Neural progenitor cell (in vitro differentiated cells): ENCODE measurements around the gene TMEM121. TPM values are rescaled to one million over a fixed set of nuclear protein-coding genes. Genes with fewer than 3 reads are reported as not detected.

Experiments used
- DNase-seq: peaks from one replicate; pipeline ENCODE4 v3.0.0-alpha.2; 2016; ENCODE audit warnings: low spot score
- H2AFZ ChIP-seq: fragments of 200-600 bp; sonication (generic); replicated peaks from 2 replicates; pipeline ENCODE4 v1.6.1; 2016; ENCODE audit warnings: antibody characterized with exemption
- H3F3A ChIP-seq: fragments of 200-600 bp; sonication (generic); 2 replicates; pipeline ENCODE4 v1.6.1; 2016; ENCODE audit warnings: antibody characterized with exemption, low read depth
- H3K27ac ChIP-seq: fragments of 200-600 bp; sonication (generic); 2 replicates; pipeline ENCODE4 v1.5.1; 2016; ENCODE audit warnings: mild to moderate bottlenecking
- H3K27me3 ChIP-seq: fragments of 200-600 bp; sonication (generic); 2 replicates; pipeline ENCODE4 v1.6.1; 2016; ENCODE audit warnings: mild to moderate bottlenecking, moderate library complexity
- H3K36me3 ChIP-seq: fragments of 200-600 bp; sonication (generic); 2 replicates; pipeline ENCODE4 v1.5.1; 2016
- H3K4me1 ChIP-seq: fragments of 200-600 bp; sonication (generic); 2 replicates; pipeline ENCODE4 v1.6.1; 2016; ENCODE audit warnings: mixed run types
- H3K4me2 ChIP-seq: fragments of 200-600 bp; sonication (generic); 2 replicates; pipeline ENCODE4 v1.6.1; 2016
- H3K4me3 ChIP-seq: fragments of 200-600 bp; sonication (generic); 2 replicates; pipeline ENCODE4 v1.5.1; 2016
- H3K79me2 ChIP-seq: fragments of 200-600 bp; sonication (generic); 2 replicates; pipeline ENCODE4 v1.6.1; 2016; ENCODE audit warnings: low read depth
- H3K9ac ChIP-seq: fragments of 200-600 bp; sonication (generic); 2 replicates; pipeline ENCODE4 v1.6.1; 2016
- H3K9me3 ChIP-seq: fragments of 200-600 bp; sonication (generic); 2 replicates; pipeline ENCODE4 v1.5.1; 2016; ENCODE audit warnings: low read depth
- H4K20me1 ChIP-seq: fragments of 200-600 bp; sonication (generic); 2 replicates; pipeline ENCODE4 v1.6.1; 2016; ENCODE audit warnings: low read depth
- H3K27ac Mint-ChIP-seq: 3 replicates; pipeline ENCODE4 v1.8.0; 2021; ENCODE audit warnings: mixed read lengths
- H3K27me3 Mint-ChIP-seq: 2 replicates; pipeline ENCODE4 v1.8.0; 2022; ENCODE audit warnings: low read depth, mild to moderate bottlenecking, inconsistent platforms, moderate library complexity, mixed read lengths; ENCODE audit not compliant: insufficient read depth
- H3K36me3 Mint-ChIP-seq: 3 replicates; pipeline ENCODE4 v1.8.0; 2021; ENCODE audit warnings: mixed read lengths
- H3K4me1 Mint-ChIP-seq: 3 replicates; pipeline ENCODE4 v1.8.0; 2021; ENCODE audit warnings: mixed read lengths
- H3K4me3 Mint-ChIP-seq: 3 replicates; pipeline ENCODE4 v1.8.0; 2021; ENCODE audit warnings: mild to moderate bottlenecking, moderate library complexity, mixed read lengths
- H3K9me3 Mint-ChIP-seq: 3 replicates; pipeline ENCODE4 v1.8.0; 2020; ENCODE audit warnings: mixed read lengths
- EZH2 ChIP-seq: fragments of 200-600 bp; sonication (generic); IDR thresholded peaks from 2 replicates; pipeline ENCODE4 v1.6.1; 2017; ENCODE audit warnings: antibody characterized with exemption, mild to moderate bottlenecking, moderate library complexity
- EZH2phosphoT487 ChIP-seq: fragments of 200-600 bp; sonication (generic); IDR thresholded peaks from 2 replicates; pipeline ENCODE4 v1.6.1; 2017; ENCODE audit warnings: antibody characterized with exemption
- total RNA-seq: library from RNA; depleted of rRNA; stranded (reverse); fragments of >200 nt; gene quantifications from 2 replicates; pipeline ENCODE4 v1.2.3, GENCODE V29; 2015; ENCODE audit warnings: low replicate concordance
- TF ChIP-seq, protein P1 (sequence below): fragments of 200-600 bp; sonication (generic); IDR thresholded peaks from 2 replicates; pipeline ENCODE4 v1.5.1; 2017; ENCODE audit warnings: antibody characterized with exemption, mild to moderate bottlenecking

TMEM121 gene
- total RNA-seq, 1 donor from 2014 or later: 0.90 TPM

DNA sequence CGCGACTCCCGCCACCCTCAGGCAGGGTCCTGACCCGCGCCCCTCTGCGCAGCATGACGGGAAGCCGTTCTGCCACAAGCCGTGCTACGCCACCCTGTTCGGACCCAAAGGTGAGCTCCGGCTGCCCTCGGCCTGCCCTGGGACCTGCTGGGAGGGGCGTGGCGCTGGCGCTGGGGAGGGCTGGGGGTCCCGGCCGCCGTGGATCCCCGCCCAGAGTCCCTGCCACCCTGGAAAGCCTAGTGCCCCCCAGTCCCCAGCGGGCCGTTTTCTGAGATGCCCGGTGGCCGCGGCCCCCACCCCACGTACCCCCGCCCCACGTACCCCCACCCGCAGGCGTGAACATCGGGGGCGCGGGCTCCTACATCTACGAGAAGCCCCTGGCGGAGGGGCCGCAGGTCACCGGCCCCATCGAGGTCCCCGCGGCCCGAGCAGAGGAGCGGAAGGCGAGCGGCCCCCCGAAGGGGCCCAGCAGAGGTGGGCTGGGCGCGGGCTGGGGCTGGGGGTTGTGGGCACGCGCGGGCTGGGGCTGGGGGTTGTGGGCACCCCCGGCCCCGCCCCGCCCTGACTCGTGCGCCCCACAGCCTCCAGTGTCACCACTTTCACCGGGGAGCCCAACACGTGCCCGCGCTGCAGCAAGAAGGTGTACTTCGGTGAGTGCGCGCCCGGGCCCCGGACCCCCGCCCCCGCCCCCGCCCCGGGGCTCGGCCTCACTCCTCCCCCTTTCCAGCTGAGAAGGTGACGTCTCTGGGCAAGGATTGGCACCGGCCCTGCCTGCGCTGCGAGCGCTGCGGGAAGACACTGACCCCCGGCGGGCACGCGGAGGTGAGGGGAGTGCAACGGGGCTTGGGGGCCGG is 47.8 kb upstream of the TMEM121 start:
- H3K36me3 ChIP-seq: no peaks in the 10 kb centered on the region
- Mint-ChIP-seq H3K4me1 (peaks cover 36% of the 10 kb centered on the region), H3K27me3 (peaks cover 12% of the 10 kb centered on the region), H3K4me3 (no peak overlapping the region), H3K9me3 (no peaks in the 10 kb centered on the region), H3K27ac (no peak overlapping the region), H3K36me3 (no peaks in the 10 kb centered on the region)
- peak; percentile 52 for DNase-seq
- TF ChIP-seq, protein P1, sequence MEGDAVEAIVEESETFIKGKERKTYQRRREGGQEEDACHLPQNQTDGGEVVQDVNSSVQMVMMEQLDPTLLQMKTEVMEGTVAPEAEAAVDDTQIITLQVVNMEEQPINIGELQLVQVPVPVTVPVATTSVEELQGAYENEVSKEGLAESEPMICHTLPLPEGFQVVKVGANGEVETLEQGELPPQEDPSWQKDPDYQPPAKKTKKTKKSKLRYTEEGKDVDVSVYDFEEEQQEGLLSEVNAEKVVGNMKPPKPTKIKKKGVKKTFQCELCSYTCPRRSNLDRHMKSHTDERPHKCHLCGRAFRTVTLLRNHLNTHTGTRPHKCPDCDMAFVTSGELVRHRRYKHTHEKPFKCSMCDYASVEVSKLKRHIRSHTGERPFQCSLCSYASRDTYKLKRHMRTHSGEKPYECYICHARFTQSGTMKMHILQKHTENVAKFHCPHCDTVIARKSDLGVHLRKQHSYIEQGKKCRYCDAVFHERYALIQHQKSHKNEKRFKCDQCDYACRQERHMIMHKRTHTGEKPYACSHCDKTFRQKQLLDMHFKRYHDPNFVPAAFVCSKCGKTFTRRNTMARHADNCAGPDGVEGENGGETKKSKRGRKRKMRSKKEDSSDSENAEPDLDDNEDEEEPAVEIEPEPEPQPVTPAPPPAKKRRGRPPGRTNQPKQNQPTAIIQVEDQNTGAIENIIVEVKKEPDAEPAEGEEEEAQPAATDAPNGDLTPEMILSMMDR: no peak
- TF ChIP-seq EZH2 (peak; percentile 66), EZH2phosphoT487 (peak; percentile 4)
- H4K20me1 ChIP-seq: peaks cover 50% of the 10 kb centered on the region
- peak overlapping the region; percentile 74 for H3K4me2 ChIP-seq
- no peaks in the 10 kb centered on the region for H3K79me2 ChIP-seq
- H2AFZ ChIP-seq: no peak overlapping the region
- H3K9me3 ChIP-seq: no peaks in the 10 kb centered on the region
- no peak overlapping the region for H3K9ac ChIP-seq
- peaks cover 89% of the 10 kb centered on the region for H3K27me3 ChIP-seq
- peak overlapping the region; percentile 29 for H3K4me3 ChIP-seq
- no peak overlapping the region for H3K27ac ChIP-seq
- H3K4me1 ChIP-seq: peaks cover 38% of the 10 kb centered on the region
- H3F3A ChIP-seq: peaks cover 26% of the 10 kb centered on the region

DNA sequence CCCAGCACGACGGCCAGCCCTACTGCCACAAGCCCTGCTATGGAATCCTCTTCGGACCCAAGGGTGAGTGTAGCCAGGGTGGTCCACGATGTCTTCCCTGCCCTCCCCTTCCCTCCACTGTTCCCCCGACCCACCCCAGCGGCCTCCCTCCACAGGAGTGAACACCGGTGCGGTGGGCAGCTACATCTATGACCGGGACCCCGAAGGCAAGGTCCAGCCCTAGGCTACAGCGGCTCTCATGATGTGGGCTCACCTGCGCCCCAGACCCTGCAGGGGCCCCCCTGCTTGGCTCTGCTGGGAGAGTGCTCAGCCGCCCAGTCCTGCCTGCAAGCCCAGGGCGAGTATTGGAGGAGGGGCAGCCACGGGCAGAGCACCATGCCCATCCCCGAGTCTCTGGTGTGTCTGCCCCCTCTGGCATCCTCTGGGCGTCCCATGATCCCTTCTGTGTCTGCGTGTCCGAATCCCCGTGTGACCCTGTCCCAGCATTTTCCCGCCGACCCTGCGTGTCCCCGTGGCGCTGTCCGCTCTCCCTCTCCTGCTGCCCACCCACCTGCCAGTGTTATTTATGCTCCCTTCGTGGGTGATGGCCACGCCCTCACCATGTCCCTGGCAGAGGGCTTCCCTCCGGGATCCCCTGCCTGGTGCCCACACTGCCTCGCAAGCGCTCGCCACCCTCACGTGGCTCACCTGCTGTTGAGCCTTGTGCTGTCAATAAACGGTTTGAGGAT is 46.8 kb upstream of the TMEM121 start:
- Mint-ChIP-seq H3K27me3 (peaks cover 12% of the 10 kb centered on the region), H3K9me3 (no peaks in the 10 kb centered on the region), H3K4me1 (peaks cover 42% of the 10 kb centered on the region), H3K36me3 (no peaks in the 10 kb centered on the region), H3K4me3 (no peak overlapping the region), H3K27ac (no peak overlapping the region)
- Histone ChIP-seq H3K4me3 (peak overlapping the region; percentile 29), H3K27me3 (peaks cover 93% of the 10 kb centered on the region), H3F3A (peaks cover 22% of the 10 kb centered on the region), H3K9me3 (no peaks in the 10 kb centered on the region), H3K36me3 (no peaks in the 10 kb centered on the region), H3K4me2 (peak overlapping the region; percentile 74), H3K27ac (no peak overlapping the region), H3K9ac (no peak overlapping the region), H3K4me1 (peaks cover 46% of the 10 kb centered on the region), H3K79me2 (no peaks in the 10 kb centered on the region), H2AFZ (no peak overlapping the region), H4K20me1 (peaks cover 49% of the 10 kb centered on the region)
- TF ChIP-seq EZH2: peak; percentile 63
- TF ChIP-seq, protein P1: no peak
- TF ChIP-seq EZH2phosphoT487: peak; percentile 33
- DNase-seq: no peak

DNA sequence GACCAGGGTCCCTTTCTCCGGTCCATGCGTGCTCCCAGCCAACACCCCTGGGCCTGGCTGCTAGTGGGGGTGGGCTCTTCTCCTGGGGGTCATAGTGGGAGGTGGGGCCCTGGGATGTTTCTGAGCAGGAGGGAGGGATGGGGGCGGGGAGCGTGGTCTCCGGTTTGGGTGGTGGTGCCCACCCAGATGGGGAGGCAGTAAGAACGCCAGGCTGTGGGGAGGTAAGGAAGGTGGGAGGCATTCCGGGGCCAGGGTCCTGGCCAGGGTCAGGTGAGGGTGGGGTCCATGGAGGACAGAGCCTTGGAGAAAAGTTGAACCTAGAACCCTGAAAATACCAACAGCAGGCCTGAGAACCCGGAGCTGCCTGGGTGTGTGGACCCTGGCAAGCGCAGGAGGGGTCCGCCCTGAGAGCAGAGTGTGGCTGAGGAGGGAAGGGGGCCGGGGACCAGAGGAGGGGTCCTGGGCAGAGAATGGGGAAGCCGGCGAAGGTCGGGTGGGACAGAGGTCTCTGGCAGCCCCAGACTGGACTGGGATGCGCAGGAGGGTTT is 46.1 kb upstream of the TMEM121 start:
- H3K4me1 ChIP-seq: peaks cover 40% of the 10 kb centered on the region
- H3K36me3 ChIP-seq: no peaks in the 10 kb centered on the region
- Mint-ChIP-seq H3K36me3 (no peaks in the 10 kb centered on the region), H3K27ac (no peak overlapping the region), H3K4me3 (no peak overlapping the region), H3K4me1 (peaks cover 43% of the 10 kb centered on the region), H3K27me3 (peaks cover 12% of the 10 kb centered on the region), H3K9me3 (no peaks in the 10 kb centered on the region)
- H2AFZ ChIP-seq: no peak overlapping the region
- no peaks in the 10 kb centered on the region for H3K9me3 ChIP-seq
- no peak overlapping the region for H3K27ac ChIP-seq
- TF ChIP-seq, protein P1: no peak
- TF ChIP-seq EZH2phosphoT487: no peak
- no peak for TF ChIP-seq EZH2
- peaks cover 16% of the 10 kb centered on the region for H3F3A ChIP-seq
- H3K9ac ChIP-seq: no peak overlapping the region
- peaks cover 93% of the 10 kb centered on the region for H3K27me3 ChIP-seq
- peaks cover 43% of the 10 kb centered on the region for H4K20me1 ChIP-seq
- no peak overlapping the region for H3K4me3 ChIP-seq
- DNase-seq: no peak
- no peaks in the 10 kb centered on the region for H3K79me2 ChIP-seq
- H3K4me2 ChIP-seq: no peak overlapping the region
